ENCODE measurements around the gene CTTNBP2NL. TPM values are rescaled to one million over a fixed set of nuclear protein-coding genes. Genes with fewer than 3 reads are reported as not detected.
A peak's percentile ranks its signal among the peaks of the same experiment; 100 is the strongest.

The CTTNBP2NL gene
- total and polyA plus RNA-seq, 2 experiments from 2014 or later: 18.5 to 31.0 TPM

- H3K36me3 ChIP-seq (ENCODE audit: insufficient read depth): no peaks in the 10 kb centered on the region
- H3K4me1 ChIP-seq (ENCODE audit: insufficient read depth): peaks cover 31% of the 10 kb centered on the region
- peaks cover 91% of the 10 kb centered on the region for H3K79me2 ChIP-seq (replicated peaks; ENCODE audit: insufficient read depth)
- no peak overlapping the region for H3K4me3 ChIP-seq
- H3K4me3 Mint-ChIP-seq: no peak overlapping the region
- DNase-seq (ENCODE audit: low spot score) (no peak), ATAC-seq (no peak)
- H2AFZ ChIP-seq: no peak overlapping the region
- H3K9me2 ChIP-seq (ENCODE audit: insufficient read depth): no peaks in the 10 kb centered on the region
- H3K27ac ChIP-seq (ENCODE audit: low read depth): no peak overlapping the region
- H3K36me3 Mint-ChIP-seq (ENCODE audit: low read depth): peaks cover 2% of the 10 kb centered on the region; the same call in 1 of the 3 replicates
- 0 out of 2 replicates have a peak overlapping the region, but pooled peaks have one; percentile 45 for H3K27ac Mint-ChIP-seq
- TF ChIP-seq CTCF (conservative IDR thresholded peaks at IDR 0.05; ENCODE audit: low read depth in 2 of 2) (no peak), STAT1 (IDR thresholded peaks at IDR 0.05; ENCODE audit: unreplicated experiment) (no peak), CREB1 (CRISPR knock-in tag; IDR thresholded peaks at IDR 0.05; ENCODE audit: low read depth) (no peak), EZH2phosphoT487 (IDR thresholded peaks at IDR 0.05; ENCODE audit: unreplicated experiment) (no peak), JUNB (IDR thresholded peaks at IDR 0.05; ENCODE audit: unreplicated experiment) (no peak), POLR2AphosphoS5 (IDR thresholded peaks at IDR 0.05; ENCODE audit: low read depth) (no peak), REST (IDR thresholded peaks at IDR 0.05; ENCODE audit: unreplicated experiment) (no peak)
- peaks cover 49% of the 10 kb centered on the region for H4K20me1 ChIP-seq (replicated peaks; ENCODE audit: insufficient read depth)
- H3K4me2 ChIP-seq: no peak overlapping the region
- peaks cover 32% of the 10 kb centered on the region for H3K4me1 Mint-ChIP-seq
- no peaks in the 10 kb centered on the region for H3K27me3 ChIP-seq (ENCODE audit: insufficient read depth)
- H3K27me3 Mint-ChIP-seq (ENCODE audit: insufficient read depth, low read depth, poor library complexity): peaks cover 3% of the 10 kb centered on the region
- no peaks in the 10 kb centered on the region; the same call in 1 of the 2 replicates for H3F3A ChIP-seq (replicated peaks; ENCODE audit: low read depth)
- H3K9me3 Mint-ChIP-seq: no peaks in the 10 kb centered on the region
These were observed 10.8 kb downstream of the CTTNBP2NL start for GRCh38 chr1:112406771-112407170.

DNA sequence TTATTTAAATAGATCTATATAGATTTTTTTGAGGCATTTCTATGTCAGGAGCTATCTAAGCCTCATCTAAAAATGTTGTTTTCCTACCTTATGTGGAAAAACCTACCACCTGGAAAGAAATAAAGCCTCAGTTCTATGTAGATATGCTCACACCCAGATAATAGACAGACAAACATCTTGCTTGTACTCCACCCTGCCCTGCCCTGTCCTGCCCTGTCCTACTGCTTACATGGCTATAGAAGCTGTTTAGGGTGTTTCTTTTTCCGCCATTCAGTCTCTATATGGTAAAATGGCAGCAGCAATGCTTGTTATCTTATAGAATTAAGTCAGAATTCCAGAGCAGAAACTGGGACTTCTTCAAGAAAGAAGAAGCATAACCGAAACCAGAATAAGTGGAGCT is 13.4 kb downstream of the CTTNBP2NL start:
- no peak overlapping the region for H3K27ac Mint-ChIP-seq
- Histone ChIP-seq H3K27ac (ENCODE audit: low read depth) (peak overlapping the region; percentile 10; the same call in 1 of the 2 replicates), H3K4me3 (no peak overlapping the region), H3K79me2 (replicated peaks; ENCODE audit: insufficient read depth) (peaks cover 80% of the 10 kb centered on the region), H3K9me2 (ENCODE audit: insufficient read depth) (no peaks in the 10 kb centered on the region), H2AFZ (no peak overlapping the region), H3F3A (replicated peaks; ENCODE audit: low read depth) (no peaks in the 10 kb centered on the region; the same call in 1 of the 2 replicates), H4K20me1 (replicated peaks; ENCODE audit: insufficient read depth) (peaks cover 44% of the 10 kb centered on the region), H3K36me3 (ENCODE audit: insufficient read depth) (peaks cover 15% of the 10 kb centered on the region; the same call in 1 of the 2 replicates), H3K27me3 (ENCODE audit: insufficient read depth) (no peaks in the 10 kb centered on the region), H3K4me2 (no peak overlapping the region), H3K4me1 (ENCODE audit: insufficient read depth) (0 out of 2 replicates have a peak, but pooled peaks cover 8% of the 10 kb centered on the region)
- no peak for TF ChIP-seq ZNF462 (CRISPR knock-in tag; IDR thresholded peaks at IDR 0.05)
- no peak for DNase-seq (ENCODE audit: low spot score)
- H3K27me3 Mint-ChIP-seq (ENCODE audit: insufficient read depth, low read depth, poor library complexity): peaks cover 2% of the 10 kb centered on the region
- no peak overlapping the region for H3K4me3 Mint-ChIP-seq
- ATAC-seq: no peak
- H3K36me3 Mint-ChIP-seq (ENCODE audit: low read depth): peaks cover 14% of the 10 kb centered on the region
- peaks cover 7% of the 10 kb centered on the region for H3K4me1 Mint-ChIP-seq
- H3K9me3 Mint-ChIP-seq: no peaks in the 10 kb centered on the region
